Forelimb muscle (tissue), 1 donor: ENCODE results near the gene PLCG1. TPM values are rescaled to one million over a fixed set of nuclear protein-coding genes. Genes with fewer than 3 reads are reported as not detected.
"Not testable (repeated sequence)": the region's sequence is repeated elsewhere in the genome, so short reads cannot be mapped to it uniquely, and the experiment has no call there.

ENCODE experiments used
- DNase-seq: peaks from one replicate; pipeline ENCODE4 v3.0.0-alpha.2; 2013; ENCODE audit warnings: low read depth
- polyA plus RNA-seq: library from polyadenylated mRNA; unstranded; fragments of 120-200 nt; gene quantifications from one replicate; pipeline ENCODE4 v1.2.1, GENCODE V29; 2013; ENCODE audit not compliant: insufficient read length

Gene PLCG1
- polyA plus RNA-seq, 1 donor, result 91.2 TPM

GRCh38 chr20:41124451-41125094, 12.8 kb upstream of the PLCG1 start:
- DNase-seq, result no peak

GRCh38 chr20:41125530-41126457, 11.5 kb upstream of the PLCG1 start:
- DNase-seq, result no peak

GRCh38 chr20:41126719-41127118, 10.6 kb upstream of the PLCG1 start:
- DNase-seq, result no peak

GRCh38 chr20:41128317-41128716, 9.0 kb upstream of the PLCG1 start:
- not testable (repeated sequence) for DNase-seq

- no peak for DNase-seq
These were observed 5.6 kb upstream of the PLCG1 start for GRCh38 chr20:41131594-41132387.

- DNase-seq, result not testable (repeated sequence)
These were observed 5.0 kb upstream of the PLCG1 start for GRCh38 chr20:41132388-41132775.

- DNase-seq, result no peak
These were observed 3.5 kb upstream of the PLCG1 start for GRCh38 chr20:41133709-41134361.

GRCh38 chr20:41134362-41135186, 2.8 kb upstream of the PLCG1 start:
- no peak for DNase-seq

- no peak for DNase-seq
These were observed 2.0 kb upstream of the PLCG1 start for GRCh38 chr20:41135187-41135887.

GRCh38 chr20:41135888-41136679, 1.3 kb upstream of the PLCG1 start:
- no peak for DNase-seq

- DNase-seq, result no peak
These were observed 501 bp downstream of the PLCG1 start for GRCh38 chr20:41137614-41138474.

GRCh38 chr20:41138475-41139226, 1.3 kb downstream of the PLCG1 start:
- no peak for DNase-seq

GRCh38 chr20:41139227-41140093, 2.1 kb downstream of the PLCG1 start:
- DNase-seq, result no peak

- DNase-seq, result no peak
These were observed 3.1 kb downstream of the PLCG1 start for GRCh38 chr20:41140226-41141133.

GRCh38 chr20:41141153-41141815, 3.9 kb downstream of the PLCG1 start:
- DNase-seq, result no peak
